Sigmoid colon (tissue), 7 donors: Measurements from ENCODE around the gene STAMBPL1. TPM values are rescaled to one million over a fixed set of nuclear protein-coding genes. Genes with fewer than 3 reads are reported as not detected.

ENCODE experiments used
- DNase-seq: peaks from one replicate; pipeline ENCODE4 v3.0.0-alpha.2; 2019
- H3K27ac ChIP-seq, 4 donors: fragments of 200-600 bp; sonication (generic); one replicate each; pipeline ENCODE4 v1.5.1; 2016 to 2019; ENCODE audit warnings: mild to moderate bottlenecking in 1 of 4
- H3K27me3 ChIP-seq, 3 donors: fragments of 200-600 bp; sonication (generic); one replicate each; pipeline ENCODE4 v1.5.1; 2019; ENCODE audit warnings: mild to moderate bottlenecking in 1 of 3
- H3K36me3 ChIP-seq, 4 donors: fragments of 200-600 bp; sonication (generic); one replicate each; pipeline ENCODE4 v1.5.1; 2016 to 2019
- H3K4me1 ChIP-seq, 4 donors: fragments of 200-600 bp; sonication (generic); one replicate each; pipeline ENCODE4 v1.5.1; 2017 to 2019
- H3K4me3 ChIP-seq, 4 donors: fragments of 200-600 bp; sonication (generic); one replicate each; pipeline ENCODE4 v1.5.1; 2017 to 2019; ENCODE audit warnings: mild to moderate bottlenecking in 2 of 4, moderate library complexity in 1 of 4
- H3K9me3 ChIP-seq, 4 donors: fragments of 200-600 bp in 3 of 4; sonication (generic) in 3 of 4; one replicate each; pipeline versions ENCODE4 v1.5.1 to v1.6.1; 2013 to 2019
- EP300 ChIP-seq, 4 donors: sonication (generic); formaldehyde crosslinking; IDR thresholded peaks; one replicate each; pipeline ENCODE4 v1.6.1; 2017; ENCODE audit warnings: antibody characterized with exemption in 4 of 4
- POLR2A ChIP-seq, 2 donors: fragments of 450-650 bp; IDR thresholded peaks; one replicate each; pipeline ENCODE4 v1.6.1; 2016; ENCODE audit warnings: antibody characterized with exemption in 2 of 2, mild to moderate bottlenecking in 2 of 2, moderate library complexity in 2 of 2
- POLR2AphosphoS5 ChIP-seq, 4 donors: sonication (generic); formaldehyde crosslinking; IDR thresholded peaks; one replicate each; pipeline ENCODE4 v1.6.1; 2017; ENCODE audit warnings: antibody characterized with exemption in 4 of 4
- WGBS, 2 donors: extraction: QIAGEN DNeasy Blood & Tissue Kit; methylation state at CpG; one replicate each; pipeline ENCODE4 v1.1.7; 2013; 5-methylcytosine and 5-hydroxymethylcytosine counted together
- intact Hi-C: fragments of 100-400 bp; cut with DNase I; formaldehyde crosslinking; loops from one replicate; pipeline ENCODE4 v1.15.1; 2023
- polyA plus RNA-seq, 3 donors: library from polyadenylated mRNA; stranded (reverse); fragments of 200-250 nt; gene quantifications; one replicate each; pipeline ENCODE4 v1.2.3, GENCODE V29; 2013
- total RNA-seq, 4 donors: library from RNA; depleted of rRNA; stranded (reverse); fragments of >200 nt; gene quantifications; one replicate each; pipeline ENCODE4 v1.1.0, GENCODE V29; 2016
- TF ChIP-seq, protein P1 (sequence below), 4 experiments: fragments of 450-650 bp in 3 of 4; fragments of 200-600 bp in 1 of 4; IDR thresholded peaks; one replicate each; pipeline ENCODE4 v1.5.1; 2016 to 2019; ENCODE audit warnings: antibody characterized with exemption in 4 of 4, mild to moderate bottlenecking in 3 of 4, moderate library complexity in 2 of 4
- donor health status: healthy with polysubstance abuse.
- donor health status: Bipolar disorder and iron deficiency.
- donor health status: healthy.

Gene STAMBPL1
- total RNA-seq (10 to 100 TPM in 3 of 4 donors, 1 to 10 TPM in 1; 9.9 to 29.6 (median 13.2) TPM), polyA plus RNA-seq (10 to 100 TPM in 2 of 3 donors, 1 to 10 TPM in 1; 9.0 to 11.0 (median 10.6) TPM)

DNA sequence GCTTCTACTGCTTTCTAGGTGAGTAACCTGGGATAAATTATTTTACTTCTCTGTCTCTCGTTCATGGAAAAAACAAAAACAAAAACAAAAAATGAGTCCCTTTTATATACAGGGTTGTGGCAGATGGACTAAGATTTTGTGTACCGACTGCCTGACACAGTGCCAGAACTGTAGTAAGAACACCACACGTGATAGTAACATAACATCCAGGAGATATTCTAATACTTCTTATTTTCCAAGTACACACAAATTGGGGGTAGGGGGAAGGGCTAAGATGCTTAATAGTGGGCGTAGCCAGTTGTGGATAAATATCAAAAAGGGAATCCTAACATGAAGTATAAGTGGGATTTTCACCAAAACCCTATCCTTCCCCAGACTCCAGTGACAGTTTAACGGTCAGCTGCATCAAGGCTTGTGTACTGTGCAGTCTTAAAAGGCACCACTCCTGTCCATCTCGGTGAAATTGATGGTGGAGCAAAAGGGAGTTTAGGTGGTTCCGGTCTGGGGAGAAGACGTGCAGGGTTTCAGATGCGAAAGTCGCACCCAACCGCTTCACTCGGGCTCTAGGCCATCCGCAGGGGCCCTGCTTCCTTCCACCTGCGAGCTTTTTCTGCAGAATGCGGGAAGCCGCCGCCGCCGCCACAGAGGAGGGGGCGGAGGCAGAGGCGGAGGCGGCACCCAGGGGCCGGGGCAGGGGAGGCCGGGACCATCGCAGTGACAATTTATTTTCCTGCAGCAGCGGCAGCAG, at the start of gene STAMBPL1:
STAMBPL1 (plus strand) TSS at position 712 of the 748 bp plus-strand sequence. CDS start 21,464 bp downstream, outside the sequence.
- peak; percentile 78 for DNase-seq
- Histone ChIP-seq H3K27me3 (no peaks in the 10 kb centered on the region), H3K36me3 (no peaks in the 10 kb centered on the region), H3K4me3 (peak within 1 kb of the TSS; percentile 56 to 78 (median 70)), H3K9me3 (no peaks in the 10 kb centered on the region), H3K4me1 (peaks cover 0 to 16% (median 7%) of the 10 kb centered on the region in 4 donors), H3K27ac (peak within 1 kb of the TSS; percentile 77 to 92 (median 86))
- 1 to 4% methylated on average over 26 of the region's 26 CpGs for WGBS, 2 donors
- no peak for TF ChIP-seq POLR2A (IDR thresholded peaks at IDR 0.05)
- no peak for TF ChIP-seq POLR2AphosphoS5 (IDR thresholded peaks at IDR 0.05)
- TF ChIP-seq, protein P1, sequence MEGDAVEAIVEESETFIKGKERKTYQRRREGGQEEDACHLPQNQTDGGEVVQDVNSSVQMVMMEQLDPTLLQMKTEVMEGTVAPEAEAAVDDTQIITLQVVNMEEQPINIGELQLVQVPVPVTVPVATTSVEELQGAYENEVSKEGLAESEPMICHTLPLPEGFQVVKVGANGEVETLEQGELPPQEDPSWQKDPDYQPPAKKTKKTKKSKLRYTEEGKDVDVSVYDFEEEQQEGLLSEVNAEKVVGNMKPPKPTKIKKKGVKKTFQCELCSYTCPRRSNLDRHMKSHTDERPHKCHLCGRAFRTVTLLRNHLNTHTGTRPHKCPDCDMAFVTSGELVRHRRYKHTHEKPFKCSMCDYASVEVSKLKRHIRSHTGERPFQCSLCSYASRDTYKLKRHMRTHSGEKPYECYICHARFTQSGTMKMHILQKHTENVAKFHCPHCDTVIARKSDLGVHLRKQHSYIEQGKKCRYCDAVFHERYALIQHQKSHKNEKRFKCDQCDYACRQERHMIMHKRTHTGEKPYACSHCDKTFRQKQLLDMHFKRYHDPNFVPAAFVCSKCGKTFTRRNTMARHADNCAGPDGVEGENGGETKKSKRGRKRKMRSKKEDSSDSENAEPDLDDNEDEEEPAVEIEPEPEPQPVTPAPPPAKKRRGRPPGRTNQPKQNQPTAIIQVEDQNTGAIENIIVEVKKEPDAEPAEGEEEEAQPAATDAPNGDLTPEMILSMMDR (IDR thresholded peaks at IDR 0.05) = no peak
- TF ChIP-seq EP300 (IDR thresholded peaks at IDR 0.05) = no peak
- intact Hi-C loops = loop anchor here (5.0 kb wide), 2 partner anchors 42 to 48 kb away; no protein-coding TSS in a partner anchor

DNA sequence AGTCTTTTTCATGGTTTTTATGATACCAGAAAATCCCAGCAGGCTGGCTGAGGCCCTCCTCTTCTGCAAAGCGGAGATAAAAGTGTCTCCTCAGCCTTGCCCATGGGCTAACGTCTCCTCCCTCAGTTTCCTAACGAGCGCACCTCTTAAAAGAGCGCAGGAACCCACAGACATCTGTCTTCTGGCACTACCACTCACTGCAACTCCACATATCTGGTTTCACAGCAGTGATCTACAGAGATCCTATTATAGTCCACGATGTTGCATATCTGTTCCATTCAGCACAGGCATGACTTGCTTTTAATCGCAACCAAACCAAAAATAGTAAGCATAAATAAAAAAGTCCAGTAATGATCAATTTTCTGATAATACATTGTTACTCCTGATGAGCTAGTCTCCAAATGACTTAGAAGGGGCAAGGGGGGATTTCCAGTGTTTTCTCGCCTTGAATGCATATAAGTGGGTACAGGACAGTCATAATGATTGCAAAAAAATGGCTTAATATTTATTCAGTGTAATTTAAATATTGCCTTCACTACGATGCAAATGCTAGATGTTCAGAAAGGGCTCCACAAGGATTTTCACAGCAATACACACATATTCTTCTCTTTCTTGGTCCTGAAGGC, 49.3 kb upstream of the STAMBPL1 start:
- no peaks in the 10 kb centered on the region for H3K9me3 ChIP-seq
- no peak overlapping the region for H3K27ac ChIP-seq
- WGBS, 2 donors = 78 to 88% methylated on average over 9 of the region's 9 CpGs
- intact Hi-C loops = no loop called here
- no peak overlapping the region for H3K4me3 ChIP-seq
- no peaks in the 10 kb centered on the region for H3K4me1 ChIP-seq
- H3K36me3 ChIP-seq = no peaks in the 10 kb centered on the region
- TF ChIP-seq EP300 (IDR thresholded peaks at IDR 0.05) = no peak
- no peak for TF ChIP-seq POLR2A (IDR thresholded peaks at IDR 0.05)
- no peak for TF ChIP-seq POLR2AphosphoS5 (IDR thresholded peaks at IDR 0.05)
- TF ChIP-seq, protein P1 (IDR thresholded peaks at IDR 0.05) = no peak
- DNase-seq = no peak
- no peaks in the 10 kb centered on the region for H3K27me3 ChIP-seq

DNA sequence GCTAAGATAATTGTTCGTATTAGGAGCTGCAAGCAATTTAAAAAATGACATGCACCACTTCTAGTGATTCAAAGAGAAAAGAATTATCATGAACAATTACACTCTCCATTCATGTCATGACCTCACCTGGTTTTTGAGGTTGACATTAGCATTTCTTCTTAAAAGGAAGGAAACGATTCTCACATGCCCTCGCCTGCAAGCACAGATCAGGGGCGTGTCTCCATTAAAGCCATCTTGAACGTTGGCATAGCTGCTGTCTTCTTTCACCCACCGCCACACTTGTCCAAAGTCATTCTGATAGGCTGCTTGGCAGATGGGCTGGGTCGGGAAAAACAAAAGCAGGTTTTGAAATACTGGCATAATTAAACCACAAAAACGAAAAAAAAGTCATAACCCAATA, 48.3 kb upstream of the STAMBPL1 start:
- no peaks in the 10 kb centered on the region for H3K4me1 ChIP-seq
- H3K9me3 ChIP-seq = no peaks in the 10 kb centered on the region
- WGBS, 2 donors = 74 to 77% methylated on average over 8 of the region's 8 CpGs
- no peak for TF ChIP-seq POLR2AphosphoS5 (IDR thresholded peaks at IDR 0.05)
- TF ChIP-seq EP300 (IDR thresholded peaks at IDR 0.05) = no peak
- TF ChIP-seq, protein P1 (IDR thresholded peaks at IDR 0.05) = no peak
- no peak for TF ChIP-seq POLR2A (IDR thresholded peaks at IDR 0.05)
- intact Hi-C loops = no loop called here
- no peaks in the 10 kb centered on the region for H3K36me3 ChIP-seq
- no peaks in the 10 kb centered on the region for H3K27me3 ChIP-seq
- no peak overlapping the region for H3K27ac ChIP-seq
- no peak overlapping the region for H3K4me3 ChIP-seq
- no peak for DNase-seq

DNA sequence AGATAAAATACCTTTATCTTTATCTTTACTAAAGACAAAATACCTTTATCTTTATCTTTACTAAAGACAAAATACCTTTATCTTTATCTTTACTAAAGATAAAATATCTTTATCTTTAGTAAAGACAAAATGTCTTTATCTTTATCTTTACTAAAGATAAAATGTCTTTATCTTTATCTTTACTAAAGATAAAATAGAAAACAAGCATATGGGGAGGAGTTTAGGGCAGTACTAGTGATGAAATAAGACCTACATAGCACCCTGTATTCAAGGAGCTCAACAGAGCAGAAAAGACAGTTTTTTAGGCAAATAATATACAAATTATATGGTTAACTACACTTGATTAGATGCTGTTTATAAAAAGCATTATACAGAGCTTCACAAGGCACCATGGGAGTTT, 47.7 kb upstream of the STAMBPL1 start:
- H3K4me1 ChIP-seq = no peaks in the 10 kb centered on the region
- H3K27me3 ChIP-seq = no peaks in the 10 kb centered on the region
- no peak for DNase-seq
- intact Hi-C loops = no loop called here
- H3K36me3 ChIP-seq = no peaks in the 10 kb centered on the region
- no peak overlapping the region for H3K27ac ChIP-seq
- no peak overlapping the region for H3K4me3 ChIP-seq
- H3K9me3 ChIP-seq = no peaks in the 10 kb centered on the region
- no peak for TF ChIP-seq POLR2A (IDR thresholded peaks at IDR 0.05)
- no peak for TF ChIP-seq EP300 (IDR thresholded peaks at IDR 0.05)
- TF ChIP-seq, protein P1 (IDR thresholded peaks at IDR 0.05) = no peak
- no peak for TF ChIP-seq POLR2AphosphoS5 (IDR thresholded peaks at IDR 0.05)
